ENCODE measurements around the gene PKNOX2.

The PKNOX2 gene

DNA sequence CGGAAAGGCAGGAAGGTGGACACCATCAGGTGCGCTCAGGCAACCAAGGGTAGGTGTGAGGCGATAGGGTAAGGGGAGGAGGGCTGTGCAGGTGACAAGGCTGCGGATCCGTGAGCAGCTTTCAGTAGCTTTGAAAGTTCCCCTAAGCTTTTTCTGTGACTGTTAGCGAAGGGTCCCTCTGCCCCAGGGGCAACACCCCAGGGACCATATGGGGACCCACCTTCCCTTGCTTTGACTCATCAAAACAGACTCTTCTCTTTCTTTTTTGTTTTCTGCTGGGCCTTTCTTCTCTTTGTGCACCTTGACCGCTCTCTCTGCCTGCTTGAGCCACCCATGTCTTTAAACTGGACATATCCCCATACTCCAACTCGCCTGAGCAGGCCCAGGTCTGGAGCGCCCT is 194.6 kb downstream of the PKNOX2 start:
- no peak for FAIRE-seq
- TF ChIP-seq CTCF (IDR thresholded peaks at IDR 0.05; ENCODE audit: insufficient read depth, missing control alignments): no peak
- DNase-seq (ENCODE audit: insufficient read length, low spot score): no peak

DNA sequence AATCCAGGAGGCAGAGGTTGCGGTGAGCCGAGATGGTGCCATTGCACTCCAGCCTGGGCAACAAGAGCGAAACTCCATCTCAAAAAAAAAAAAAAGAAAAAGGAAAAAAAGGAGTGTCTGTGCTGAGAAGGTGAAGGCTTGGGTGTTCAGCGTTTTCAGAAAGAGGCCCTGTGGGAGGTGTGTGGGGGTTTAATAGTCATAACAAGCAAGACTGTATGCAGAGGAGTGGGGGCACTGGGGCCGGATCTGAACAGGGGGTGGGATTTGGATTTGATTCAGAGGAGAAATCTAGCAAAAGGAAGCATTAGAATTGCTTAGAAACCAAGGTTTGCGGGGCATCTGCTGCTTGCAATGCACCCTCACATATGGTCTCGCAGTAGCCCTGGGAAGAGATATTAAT is 195.5 kb downstream of the PKNOX2 start:
- no peak for TF ChIP-seq CTCF (IDR thresholded peaks at IDR 0.05; ENCODE audit: insufficient read depth, missing control alignments)
- FAIRE-seq (no peak), DNase-seq (ENCODE audit: insufficient read length, low spot score) (no peak)

DNA sequence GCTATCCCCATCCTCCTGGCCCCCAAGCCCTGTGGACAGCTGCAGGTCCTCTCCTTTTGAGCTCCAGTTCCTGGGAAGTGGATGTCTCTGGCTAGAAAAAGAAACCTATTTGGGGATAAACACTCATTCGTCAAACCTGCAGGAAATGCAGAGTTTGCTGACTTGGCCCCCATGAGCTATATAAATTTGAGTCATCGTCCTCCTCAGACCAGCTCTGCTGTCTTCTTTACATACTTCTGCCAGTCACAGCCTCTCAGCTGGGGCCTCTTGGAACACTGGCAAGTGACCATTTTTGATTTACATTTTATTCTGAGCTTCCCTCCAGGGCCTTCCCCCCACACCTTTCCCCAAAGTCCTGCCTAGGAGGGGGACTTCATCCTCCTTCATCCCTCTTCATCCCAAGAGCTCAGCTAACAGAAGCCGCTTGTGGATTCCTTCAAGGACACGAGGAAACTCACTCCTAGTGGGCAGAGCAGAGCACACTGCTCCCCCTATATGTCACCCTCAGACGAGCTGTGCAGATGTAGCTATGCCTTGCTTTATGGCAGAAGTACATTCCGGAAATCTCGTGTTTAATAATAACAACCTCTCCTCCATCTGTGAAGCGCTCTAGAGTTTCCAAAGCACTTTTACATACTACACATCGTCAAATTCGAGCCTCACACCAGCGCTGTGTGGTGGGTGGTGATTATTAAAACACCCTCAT is 199.7 kb downstream of the PKNOX2 start:
- no peak for DNase-seq (ENCODE audit: insufficient read length, low spot score)
- TF ChIP-seq CTCF (IDR thresholded peaks at IDR 0.05; ENCODE audit: insufficient read depth, missing control alignments): no peak
- FAIRE-seq: peak; percentile 44

DNA sequence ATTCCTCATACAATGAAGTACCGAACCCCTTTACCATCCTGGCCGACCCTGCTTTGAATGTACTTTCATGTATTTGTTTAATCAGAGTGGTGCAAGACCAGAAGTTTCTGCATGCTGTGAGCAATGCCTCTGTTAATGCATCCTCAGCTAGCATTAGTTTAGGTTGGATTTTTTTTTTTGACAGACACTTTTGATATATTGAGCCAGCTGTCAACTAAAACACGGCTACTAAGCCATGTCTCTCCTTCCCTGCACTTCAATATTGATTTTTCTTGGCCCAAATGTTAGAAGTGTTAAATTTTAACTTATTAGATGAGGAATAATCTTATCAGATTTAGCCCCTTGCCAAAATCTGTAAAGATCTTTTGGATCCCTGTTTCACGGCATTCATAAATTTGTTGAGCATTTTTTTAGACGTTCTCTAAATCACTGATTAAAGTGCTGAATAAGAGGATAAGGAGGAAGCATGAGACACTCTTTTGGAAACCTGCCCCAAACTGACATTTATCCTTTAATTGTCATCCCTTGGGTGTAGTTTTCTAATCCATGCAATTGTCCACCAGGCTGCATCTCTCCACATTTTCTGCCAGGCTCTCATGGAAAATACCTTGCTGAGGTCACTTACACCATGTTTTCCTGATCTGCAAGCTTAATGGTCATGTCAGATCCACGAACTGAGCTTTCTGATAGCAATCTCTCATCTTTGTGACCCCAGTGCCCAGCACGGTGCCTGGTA is 200.8 kb downstream of the PKNOX2 start:
- FAIRE-seq: peak; percentile 95
- DNase-seq (ENCODE audit: insufficient read length, low spot score): no peak
- TF ChIP-seq CTCF (IDR thresholded peaks at IDR 0.05; ENCODE audit: insufficient read depth, missing control alignments): no peak

GRCh38 chr11:125367710-125368109 is 203.2 kb downstream of the PKNOX2 start:
- no peak for TF ChIP-seq CTCF (IDR thresholded peaks at IDR 0.05; ENCODE audit: insufficient read depth, missing control alignments)
- FAIRE-seq: no peak
- DNase-seq (ENCODE audit: insufficient read length, low spot score): no peak

DNA sequence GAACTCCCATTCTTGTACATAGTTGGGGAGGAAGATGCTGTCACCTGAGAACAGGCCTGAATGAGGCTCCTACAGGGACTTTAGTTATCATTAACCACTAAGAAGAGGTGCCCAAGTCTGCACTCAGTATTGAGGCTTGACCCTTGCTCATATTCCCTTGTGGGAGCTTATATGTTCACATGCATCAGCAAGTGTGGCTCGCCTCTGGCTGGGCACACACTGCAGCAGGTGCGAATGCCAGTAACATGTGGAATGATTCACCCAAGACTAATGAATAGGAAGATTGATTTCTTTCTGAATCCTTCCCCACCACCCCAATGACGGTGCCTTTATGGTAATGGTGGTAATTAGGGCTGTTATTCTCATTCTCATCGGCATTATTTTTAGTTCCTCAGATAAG is 204.2 kb downstream of the PKNOX2 start:
- DNase-seq (ENCODE audit: insufficient read length, low spot score) (no peak), FAIRE-seq (no peak)
- no peak for TF ChIP-seq CTCF (IDR thresholded peaks at IDR 0.05; ENCODE audit: insufficient read depth, missing control alignments)

- FAIRE-seq (no peak), DNase-seq (ENCODE audit: insufficient read length, low spot score) (no peak)
- no peak for TF ChIP-seq CTCF (IDR thresholded peaks at IDR 0.05; ENCODE audit: insufficient read depth, missing control alignments)
Measured at GRCh38 chr11:125369808-125370207, 205.3 kb downstream of the PKNOX2 start.

Measured in D721Med (cell line).